GM19452 (cell line): ENCODE data around the gene RFNG.
A peak's percentile ranks its signal among the peaks of the same experiment; 100 is the strongest.

Source experiments
- ATAC-seq: cut with Tn5 transposase; IDR thresholded peaks from one replicate; pipeline ENCODE4 v1.9.1; 2021; ENCODE audit not compliant: unreplicated experiment

RFNG gene

DNA sequence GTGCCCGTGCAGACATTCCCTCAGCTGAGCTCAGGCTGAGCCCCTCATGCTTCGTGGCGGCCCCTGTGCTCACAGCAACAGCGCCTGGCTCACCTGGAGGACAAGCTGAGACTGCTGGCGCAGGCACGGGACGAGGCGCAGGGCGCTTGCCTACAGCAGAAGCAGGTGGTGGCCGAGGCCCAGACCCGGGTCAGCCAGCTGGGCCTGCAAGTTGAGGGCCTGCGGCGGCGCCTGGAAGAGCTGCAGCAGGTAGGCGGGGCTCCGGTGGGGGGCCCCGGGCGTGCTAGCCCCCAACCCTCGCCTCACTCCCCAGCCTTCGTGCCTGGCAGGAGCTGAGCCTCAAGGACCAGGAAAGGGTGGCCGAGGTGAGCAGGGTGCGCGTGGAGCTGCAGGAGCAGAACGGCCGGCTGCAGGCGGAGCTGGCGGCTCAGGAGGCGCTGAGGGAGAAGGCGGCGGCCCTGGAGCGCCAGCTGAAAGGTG lies 21.6 kb downstream of the RFNG start:
- ATAC-seq, result no peak

DNA sequence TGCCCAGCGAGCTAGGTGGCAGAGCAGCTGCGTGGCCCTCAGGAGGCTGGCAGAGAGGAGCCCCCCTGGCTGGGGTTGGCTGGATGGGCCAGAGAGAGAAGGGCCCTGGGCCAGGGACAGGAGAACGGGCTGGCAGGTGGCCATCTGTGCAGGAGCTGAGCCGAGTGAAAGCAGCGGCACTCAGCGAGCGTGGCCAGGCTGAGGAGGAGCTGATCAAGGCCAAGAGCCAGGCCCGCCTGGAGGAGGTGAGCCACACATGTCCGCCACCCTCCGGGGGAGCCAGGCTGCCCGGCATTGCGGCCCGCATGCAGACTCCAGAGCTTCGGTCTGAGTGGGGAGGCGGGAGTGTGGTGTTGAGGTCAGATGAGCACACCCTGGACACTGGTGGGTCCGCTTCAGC lies 22.2 kb downstream of the RFNG start:
- ATAC-seq, result no peak

DNA sequence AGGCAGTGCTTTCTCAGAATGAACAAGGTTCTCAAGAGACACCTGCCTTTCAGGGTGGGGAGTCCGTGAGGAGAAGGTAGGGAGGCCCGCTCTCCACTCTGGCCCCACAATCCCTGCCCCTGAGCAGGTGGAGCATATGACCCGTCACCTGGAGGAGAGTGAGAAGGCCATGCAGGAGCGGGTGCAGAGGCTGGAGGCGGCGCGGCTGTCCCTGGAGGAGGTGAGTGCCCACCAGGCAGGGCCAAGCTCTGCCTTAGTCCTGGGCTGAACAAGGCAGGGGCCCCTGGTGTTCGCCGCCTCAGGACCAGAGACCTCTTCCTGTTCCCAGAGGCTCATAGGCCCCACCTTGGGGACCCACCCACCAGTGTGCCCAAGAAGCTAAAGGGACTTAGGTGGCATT lies 22.6 kb downstream of the RFNG start:
- no peak for ATAC-seq

DNA sequence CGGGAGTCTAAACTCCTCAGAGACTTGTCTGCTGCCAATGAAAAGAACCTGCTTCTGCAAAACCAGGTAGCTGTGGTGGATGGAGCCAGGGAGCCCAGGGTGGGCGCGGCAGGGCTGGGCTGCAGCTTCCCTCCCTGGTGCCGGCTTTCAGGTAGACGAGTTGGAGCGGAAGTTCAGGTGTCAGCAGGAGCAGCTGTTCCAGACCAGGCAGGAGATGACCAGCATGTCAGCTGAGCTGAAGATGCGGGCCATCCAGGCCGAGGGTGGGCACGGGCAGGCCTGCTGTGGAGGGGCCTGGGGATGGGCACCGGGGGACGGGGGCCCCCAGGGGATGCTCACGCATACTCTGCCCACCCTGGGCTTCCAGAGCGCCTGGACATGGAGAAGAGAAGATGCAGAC lies 23.4 kb downstream of the RFNG start:
- ATAC-seq, result no peak

DNA sequence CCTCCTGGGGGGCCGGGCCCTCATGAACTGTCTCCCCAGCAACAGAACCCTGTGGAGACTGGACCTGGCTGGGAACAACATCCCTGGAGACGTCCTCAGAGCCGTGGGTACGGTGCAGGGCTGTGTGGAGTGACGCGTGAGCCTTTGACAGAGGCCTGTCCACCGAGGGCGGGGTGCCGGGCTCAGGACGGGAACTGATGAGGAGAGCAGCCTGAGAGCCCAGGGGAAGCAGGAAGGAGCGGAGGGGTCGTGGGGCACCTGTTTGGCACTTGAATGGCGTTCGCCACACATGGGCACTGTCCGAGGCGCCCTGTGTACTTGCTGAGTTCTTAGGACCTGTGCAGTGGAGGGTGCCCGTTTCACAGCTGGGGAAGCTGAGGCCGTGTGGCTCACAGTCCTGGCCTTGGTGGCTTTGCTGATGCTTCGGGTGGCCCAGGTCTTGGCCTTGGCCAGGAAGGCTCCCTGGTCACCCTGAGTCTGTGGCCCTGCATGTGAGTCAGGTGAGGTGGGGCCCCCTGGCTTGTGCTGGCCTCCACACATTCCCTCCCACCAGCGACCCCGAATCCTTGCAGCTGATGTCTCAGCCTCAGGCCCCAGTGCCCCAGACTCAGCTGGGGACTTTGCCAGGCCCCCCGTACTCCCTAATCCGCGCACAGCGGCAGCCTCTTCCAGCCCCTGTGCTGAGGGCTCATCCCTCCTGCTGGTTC lies 26.1 kb downstream of the RFNG start:
- no peak for ATAC-seq

DNA sequence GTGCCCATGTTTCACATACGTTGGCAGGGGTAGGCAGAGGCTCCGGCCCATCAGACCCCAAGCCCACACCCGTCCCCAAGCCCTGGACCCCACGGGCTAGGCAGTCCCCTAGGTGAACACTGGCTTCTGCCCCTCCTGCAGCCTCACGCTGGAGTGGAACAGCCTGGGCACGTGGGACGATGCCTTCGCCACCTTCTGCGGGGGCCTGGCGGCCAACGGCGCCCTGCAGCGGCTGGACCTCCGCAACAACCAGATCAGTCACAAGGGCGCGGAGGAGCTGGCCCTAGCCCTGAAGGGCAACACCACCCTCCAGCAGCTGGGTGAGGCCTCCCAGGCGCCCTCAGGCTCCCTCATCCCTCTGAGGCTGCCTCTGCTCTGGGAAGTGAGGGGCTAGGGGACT lies 26.8 kb downstream of the RFNG start:
- ATAC-seq, result no peak

DNA sequence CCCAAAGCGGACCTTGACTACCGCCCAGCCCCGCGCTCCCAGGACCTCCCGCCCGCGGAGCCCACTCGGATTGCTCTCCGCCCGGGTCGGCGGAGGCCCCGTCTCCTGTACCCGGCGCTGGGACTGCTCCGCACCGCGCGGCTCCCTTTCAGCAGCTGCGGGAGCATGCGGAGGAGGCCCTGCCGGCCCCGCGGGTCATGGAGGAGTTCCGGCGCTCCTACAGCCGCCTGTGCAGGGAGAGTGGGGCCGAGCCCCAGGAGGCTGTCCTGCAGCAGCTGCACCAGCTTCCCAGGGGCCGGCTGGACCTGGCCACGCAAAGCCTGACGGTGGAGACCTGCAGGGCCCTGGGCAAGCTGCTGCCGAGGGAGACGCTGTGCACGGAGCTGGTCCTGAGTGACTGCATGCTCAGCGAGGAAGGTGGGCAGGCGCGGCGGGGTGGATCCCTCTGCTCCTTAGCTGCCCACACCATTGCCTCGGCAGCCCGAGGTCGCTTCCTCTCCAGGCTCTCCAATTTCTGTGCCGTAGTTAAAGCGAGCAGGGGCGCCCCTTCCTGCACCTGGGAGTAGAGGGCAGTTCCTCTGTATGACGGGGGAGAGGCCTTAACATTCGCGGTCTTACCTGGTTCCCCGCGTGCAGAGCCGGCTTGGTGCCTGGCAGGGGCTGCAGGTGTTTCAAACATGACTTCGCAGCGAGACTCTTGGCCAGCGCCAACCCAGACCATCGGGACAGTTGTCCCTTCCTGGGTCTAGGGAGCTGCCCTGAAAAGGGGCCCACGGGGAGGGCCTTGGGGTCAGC lies 28.0 kb downstream of the RFNG start:
- peak; percentile 4 for ATAC-seq

DNA sequence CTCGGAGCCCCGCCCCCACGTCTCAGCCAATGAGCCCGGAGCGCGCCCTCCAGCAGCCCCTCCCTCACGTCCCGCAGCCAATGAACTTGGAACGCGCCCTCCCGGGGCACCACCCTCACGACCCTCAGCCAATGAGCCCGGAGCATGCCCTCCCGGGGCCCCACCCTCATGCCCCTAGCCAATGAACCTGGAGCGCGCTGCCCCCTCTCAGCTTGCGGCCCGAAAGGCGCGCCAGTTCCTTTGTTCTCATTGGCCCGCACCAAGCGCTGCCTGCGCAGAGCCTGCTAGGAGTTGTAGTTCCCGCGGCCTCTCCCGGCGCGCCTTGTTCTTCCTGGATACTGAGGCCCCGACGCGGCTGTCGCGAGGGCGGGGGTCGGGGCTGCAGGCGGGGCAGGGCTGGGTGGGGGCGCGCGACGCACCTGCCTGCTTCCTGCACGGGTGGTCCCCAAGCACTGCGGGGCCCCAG lies 28.6 kb downstream of the RFNG start, which contains the start of gene LRRC45:
LRRC45 (plus strand) TSS at position 325 of the 466 bp plus-strand sequence. CDS start 339 bp downstream, outside the sequence.
- ATAC-seq, result peak; percentile 80

DNA sequence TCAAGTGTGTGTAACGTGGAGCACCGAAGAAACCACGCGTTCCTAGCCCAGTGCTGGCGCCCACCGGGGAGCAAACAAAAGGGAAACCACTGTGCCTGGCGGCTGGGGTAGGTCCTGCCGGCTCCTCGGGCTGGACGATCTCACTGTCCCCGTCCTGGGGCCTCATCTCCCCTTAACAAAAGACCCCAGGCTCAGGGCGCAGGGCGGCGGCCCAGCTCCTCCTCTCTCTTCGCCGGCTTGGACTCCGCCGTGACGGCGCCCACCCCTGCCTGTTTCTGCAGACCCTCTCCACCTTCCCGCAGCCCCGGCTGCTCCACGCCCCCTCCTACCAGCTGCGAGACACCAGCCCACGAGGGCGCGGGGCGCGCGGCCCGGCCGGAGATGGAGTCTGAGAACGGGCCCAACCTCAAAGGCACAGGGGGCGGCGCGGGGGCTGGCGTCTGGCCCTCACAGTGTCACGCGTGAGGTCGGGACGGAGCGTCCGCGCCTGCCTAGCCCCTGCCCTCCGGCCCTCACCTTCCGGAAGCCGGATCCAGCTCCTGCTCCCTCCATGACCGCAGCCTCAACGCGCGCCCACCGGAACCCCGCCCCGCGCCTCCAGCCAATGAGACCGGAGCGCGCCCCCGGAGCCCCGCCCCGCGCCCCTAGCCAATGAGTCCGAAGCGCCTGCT lies 29.2 kb downstream of the RFNG start, which contains the start of gene CENPX:
CENPX (minus strand) TSS at position 569 of the 671 bp plus-strand sequence; CDS start at position 552, 17 bp downstream.
- peak; percentile 22 for ATAC-seq

DNA sequence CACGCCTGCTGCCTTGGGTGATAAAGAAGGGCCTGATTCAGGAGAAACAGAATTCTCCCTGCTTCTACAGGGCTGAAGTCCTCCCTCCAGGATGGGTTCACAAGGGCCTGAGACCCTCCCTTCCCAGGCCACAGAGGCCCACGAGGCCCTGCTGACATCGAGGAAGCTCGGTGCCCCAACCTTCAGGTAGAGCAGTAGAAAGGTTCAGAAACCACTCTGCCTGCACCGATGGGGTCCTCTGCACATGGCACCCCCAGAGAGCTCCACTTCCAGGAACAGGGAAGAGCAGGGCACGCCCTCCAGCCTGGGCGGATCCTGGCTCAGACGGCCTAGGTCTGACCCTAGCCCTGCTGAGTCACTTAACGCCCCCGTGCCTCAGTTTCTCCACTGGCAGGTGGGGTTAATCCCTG lies 29.7 kb downstream of the RFNG start:
- ATAC-seq, result no peak

DNA sequence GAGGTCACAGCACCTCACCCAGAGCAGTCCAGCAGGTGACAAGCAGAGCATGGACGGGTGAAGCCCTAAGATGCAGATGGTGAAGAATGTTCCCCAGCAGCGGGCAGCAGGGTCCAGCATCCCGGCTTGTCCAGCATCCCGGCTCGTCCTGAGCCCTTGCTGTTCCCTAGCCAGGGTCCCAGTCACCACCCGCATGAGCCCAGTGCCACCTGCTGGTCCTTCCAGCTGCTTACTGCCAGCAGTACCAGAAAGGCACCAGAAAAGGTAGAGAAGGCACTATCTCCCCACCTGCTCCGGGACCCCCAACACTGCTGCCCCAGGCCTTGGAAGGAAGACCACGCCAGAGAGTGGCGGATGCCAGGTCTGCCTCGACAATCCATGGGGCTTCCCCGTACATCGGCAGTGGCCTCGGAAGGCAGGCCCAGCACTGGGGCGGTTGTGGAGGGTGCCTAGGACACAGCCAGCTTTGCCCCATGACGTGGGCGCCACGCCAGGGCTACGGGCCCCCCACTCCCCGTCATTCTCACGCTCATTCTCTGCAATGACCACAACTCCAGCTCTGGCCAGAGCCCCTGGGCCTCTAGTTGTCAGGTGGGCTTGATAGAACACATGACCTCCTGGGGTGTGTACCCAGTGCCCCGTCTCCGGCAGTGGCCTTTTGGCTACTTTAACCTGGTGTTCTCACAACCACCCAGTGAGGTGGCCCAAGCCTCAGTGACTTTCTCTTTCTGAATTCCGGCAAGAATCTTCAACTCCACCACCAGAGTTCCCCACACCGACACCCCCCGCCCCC lies 30.3 kb downstream of the RFNG start:
- no peak for ATAC-seq

DNA sequence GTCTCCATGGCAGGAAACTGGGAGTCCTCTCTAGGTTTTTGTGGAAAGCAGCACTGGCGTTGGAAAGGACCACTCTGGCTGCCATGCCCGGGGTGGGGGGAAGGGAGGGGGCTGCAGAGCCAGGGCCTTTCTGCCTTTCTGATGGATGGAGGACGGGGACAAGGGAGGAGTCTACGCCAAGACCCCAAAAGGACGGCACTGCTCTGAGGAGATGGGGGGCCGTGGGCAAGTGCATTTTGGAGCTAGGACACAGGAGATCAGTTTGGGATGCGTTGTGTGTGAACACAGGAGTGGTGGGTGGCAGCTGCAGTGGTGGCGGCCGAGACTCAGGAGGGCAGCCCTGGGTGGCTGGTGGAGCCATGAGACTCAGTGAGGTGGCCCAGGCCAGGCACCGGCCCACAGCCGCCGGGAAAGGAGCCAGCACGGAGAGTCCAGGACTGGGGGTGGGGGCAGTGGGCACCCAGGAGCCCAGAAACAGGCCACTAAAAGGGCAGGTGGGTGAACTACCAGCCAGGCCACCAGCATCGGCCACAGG lies 31.0 kb downstream of the RFNG start:
- ATAC-seq, result no peak

DNA sequence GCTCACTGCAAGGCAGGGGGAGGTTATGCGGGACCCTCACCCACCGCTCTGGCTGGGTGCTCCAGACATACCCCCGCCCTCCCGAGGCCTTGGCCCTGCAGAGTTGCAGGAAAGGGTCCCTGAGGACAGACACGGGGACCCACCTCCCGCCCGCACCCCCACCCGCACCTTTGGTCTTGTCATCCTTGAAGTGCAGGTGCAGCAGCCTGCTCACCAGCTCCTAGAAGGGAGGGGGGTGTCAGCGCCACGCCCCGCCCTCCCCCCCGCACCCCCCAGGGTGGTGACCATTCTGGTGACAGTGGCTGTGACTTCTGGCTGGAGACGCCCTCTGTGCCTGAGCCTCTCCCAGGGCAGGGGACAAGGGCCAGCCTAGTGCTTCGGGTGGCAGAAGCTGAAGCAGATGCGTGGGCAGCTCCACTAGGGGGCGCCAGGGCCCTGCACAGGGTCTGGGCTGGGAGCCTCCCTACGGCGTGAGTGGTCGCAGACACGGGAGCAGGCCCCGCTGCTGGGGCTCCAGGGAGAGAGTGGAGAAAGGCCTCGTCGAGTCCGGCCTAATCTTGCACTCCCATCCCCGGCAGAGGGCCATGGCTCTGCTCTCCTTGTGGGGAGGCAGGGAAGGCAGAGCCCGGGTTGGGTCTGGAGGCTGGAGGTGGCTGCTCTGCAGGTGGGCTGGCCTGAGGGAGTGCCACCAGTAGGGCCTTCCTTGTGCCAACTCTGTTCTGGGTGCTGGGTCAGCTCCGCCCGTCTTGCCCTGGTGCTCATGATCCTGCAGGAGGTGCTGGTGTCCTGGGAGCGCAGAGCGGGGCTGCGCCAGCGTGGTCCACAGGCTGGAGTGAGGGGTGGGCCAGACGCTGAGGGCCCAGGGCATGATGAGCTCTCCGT lies 31.7 kb downstream of the RFNG start:
- no peak for ATAC-seq

DNA sequence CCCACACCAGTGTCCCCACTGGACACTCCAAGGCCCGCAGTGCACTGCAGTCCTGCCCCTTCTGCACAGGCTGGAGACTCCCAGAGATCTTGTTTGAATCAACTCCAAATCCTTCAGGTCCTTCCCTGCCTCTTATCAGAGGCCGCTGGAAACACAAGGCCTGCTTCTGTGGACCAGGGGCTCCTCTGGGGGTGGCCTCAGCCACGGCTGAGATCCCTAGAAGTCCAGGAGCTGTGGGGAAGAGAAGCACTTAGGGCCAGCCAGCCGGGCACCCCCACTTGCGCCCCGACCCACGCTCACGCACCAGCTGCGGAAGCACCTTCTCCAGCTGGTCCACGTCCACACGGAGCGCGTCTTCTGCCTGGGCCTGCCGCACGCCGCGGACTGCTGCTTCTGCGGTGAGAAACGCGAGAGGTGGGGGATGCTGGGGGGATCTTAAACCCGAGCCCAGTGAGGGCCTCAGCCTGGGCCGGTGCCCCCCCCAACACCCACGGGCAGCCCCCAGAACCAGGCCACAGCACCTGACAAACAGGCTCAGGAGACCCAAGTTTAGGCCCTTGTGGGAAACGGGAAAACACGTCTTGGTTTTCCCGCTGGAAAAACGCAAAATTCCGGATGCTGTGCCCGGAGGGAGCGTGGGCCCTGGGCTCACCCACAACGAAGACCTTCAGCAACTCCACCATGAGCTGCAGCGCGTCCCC lies 32.5 kb downstream of the RFNG start:
- no peak for ATAC-seq

DNA sequence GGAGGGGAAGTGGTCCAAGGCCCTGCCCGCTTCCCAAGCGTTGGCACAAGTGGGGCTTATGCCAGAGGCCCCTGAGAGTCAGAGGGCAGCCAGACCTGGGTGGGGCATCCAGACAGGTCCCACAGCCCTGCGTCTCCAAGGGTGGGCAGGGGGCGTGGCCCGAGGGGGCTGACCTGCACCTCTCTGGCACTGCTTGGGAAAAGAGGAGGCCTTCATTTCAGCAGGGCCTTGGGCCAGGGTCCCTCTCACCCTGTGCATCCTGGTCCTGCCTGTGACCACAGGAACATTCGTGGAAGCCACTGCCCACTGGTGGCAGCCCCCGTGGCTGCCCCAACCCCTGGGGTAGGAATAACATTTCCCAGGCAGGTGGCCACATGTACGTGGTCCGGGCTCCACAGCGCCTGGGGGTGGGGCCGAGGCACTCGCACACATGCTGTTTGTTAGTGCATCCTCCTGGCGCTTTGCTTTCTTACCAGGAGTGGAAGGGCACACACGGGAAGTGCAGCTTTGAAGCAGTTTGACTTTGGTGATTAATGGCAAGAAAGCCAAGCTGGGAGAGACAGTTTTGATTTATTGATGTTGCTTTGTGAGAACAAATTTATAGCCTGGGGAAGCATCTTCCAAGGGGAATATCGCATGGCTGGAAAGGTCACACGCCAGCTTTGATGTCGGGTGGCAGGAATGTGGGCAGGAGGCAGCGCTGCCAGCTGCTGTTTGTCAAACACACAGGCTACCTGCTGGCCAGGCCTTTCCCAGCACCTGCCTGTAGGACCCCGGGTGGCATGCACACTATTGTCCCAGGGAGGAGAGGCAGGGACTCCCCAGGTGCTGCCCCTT lies 33.2 kb downstream of the RFNG start:
- no peak for ATAC-seq

DNA sequence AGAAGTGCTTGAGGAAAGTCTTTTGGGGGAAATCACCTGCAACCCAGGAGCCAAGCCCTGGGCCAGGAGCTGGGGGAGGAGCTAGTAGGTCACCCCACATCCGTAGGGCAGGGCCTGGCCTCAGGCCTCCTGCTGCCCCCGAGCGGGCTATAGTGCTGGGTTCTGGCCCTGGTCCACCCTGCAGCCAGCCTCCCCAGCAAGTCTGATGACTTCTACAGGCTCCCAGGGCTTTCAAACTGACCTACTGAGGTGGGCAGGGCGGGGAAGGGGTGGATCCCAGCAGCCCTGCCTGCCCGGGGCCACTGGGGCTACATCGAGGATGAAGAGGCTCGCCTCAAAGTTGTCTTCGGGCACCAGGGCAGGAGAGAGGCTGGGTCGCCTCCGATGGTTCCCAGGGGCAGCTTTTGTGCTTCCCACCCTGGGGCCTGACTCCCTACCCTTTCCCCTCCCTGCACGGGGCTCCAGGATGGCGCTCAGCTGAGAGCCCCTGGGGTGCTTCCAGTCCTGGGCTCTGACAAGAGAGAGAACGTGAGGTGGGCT lies 33.9 kb downstream of the RFNG start:
- no peak for ATAC-seq

DNA sequence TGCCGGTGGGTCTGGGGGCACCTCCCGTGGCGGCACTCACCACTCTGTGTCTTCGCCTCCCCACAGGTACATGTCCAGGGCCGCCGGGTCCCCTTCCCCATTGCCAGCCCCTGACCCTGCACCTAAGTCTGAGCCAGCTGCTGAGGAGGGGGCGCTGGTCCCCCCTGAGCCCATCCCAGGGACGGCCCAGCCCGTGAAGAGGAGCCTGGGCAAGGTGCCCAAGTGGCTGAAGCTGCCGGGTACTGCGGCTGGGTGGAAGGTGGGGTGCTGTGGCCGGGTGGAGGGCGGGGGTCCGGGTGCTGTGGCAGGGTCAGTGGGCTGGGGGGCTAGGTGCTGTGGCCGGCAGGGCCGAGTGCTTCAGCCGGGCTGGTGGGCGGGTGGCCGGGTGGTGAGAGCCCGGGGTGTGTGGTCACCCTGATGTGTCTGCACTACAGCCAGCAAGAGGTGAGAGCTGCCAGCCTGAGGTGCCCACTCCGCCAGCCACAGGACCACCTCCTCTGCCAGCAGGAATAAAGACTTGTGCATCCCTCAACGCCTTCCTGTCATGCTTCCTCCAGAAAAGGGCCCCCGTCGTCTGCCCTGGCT lies 34.6 kb downstream of the RFNG start:
- no peak for ATAC-seq
